NCI-H2029 treated with DMSO at 0.1 percent for 48 hours (cell line): ENCODE results near the gene ADAMTS6.

Source experiments
- DNase-seq: peaks from one replicate; lab custom pipeline; 2025; lab: John Stamatoyannopoulos, UW

ADAMTS6 gene

DNA sequence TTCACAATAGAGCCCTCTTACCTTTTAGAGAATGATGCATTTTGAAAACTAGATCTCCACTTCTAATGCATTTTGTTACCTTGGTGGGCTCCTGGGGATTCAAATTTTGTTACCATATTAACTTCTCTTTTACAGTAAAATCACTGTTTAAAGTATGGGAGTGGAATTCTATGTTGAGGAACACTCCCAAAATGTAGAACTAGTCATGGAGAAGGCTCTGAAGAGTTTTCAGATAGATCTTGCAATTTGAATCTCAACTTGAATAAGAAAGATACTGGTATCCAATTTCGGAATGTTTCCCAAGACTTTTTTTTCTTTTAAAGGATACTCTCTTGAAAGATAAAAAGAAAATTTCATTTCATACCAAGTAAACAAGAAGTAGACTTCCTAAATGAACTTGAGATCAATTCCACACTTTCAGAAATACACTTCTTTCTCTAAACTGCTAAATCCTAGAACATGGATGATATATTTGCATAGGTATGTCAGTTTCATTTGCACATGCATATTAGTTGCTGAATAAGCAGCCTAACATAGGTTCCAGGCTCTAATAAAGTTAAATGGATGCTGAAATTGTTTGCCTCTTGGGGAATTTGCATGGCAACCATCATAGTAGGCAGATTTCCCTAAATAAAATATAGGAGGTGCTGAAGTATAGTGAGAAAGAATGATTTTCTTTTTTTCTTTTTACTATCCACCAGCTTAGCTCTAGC, 205.4 kb downstream of the ADAMTS6 start:
- DNase-seq = no peak

DNA sequence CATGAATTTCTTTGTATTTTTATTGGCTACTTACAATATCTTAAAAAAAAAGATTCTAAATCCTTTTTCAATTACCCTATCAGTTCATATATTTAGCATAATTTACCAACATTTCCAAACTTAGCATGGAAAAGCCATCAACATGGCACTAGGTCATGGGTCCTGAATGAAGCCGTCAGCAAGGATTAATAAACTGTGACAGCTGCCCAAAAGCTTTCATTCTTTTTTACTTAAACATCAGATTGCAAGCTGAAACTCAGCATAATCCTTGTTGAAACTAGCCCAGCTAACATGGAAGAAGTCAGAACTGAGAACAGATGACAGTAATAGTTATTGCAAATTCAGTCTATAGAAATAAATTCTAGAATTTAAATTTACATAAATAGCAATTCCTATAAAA, 209.8 kb downstream of the ADAMTS6 start:
- DNase-seq = no peak

DNA sequence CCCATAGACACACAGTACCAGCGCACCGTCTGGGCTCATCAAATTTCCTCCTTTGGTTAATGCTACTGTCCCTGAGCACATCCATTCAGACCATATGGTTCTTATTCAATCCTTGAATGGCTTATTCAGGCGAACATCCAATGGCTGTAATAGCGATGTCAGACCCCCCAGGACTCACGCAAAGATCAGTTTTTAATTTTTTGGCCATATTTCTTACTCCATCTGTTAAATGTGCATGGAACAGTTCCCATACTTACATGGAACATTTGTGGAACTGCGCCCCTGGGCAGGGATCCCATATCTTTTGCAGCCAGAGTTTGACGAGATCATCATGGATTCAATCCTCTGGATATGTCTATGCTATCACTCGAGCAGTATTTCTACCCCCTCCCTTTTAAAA, 213.2 kb downstream of the ADAMTS6 start:
- no peak for DNase-seq

DNA sequence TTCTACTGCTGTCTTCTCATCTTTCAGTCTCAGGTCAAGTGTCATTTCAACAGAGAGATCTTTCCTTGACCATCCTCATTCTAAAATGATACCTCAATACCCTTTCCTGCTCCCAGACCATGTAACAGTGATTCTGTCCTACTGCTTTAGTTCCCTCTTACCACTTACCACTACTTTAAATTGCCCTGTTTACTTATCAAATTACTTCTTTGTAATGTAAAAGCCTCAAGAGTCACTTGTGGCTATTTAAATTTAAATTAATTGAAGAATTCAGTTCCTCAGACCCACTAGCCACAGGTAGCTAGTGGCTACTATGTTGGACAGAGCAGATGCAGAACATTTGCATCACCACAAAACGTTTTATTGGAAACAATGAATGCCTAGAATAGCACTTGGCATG, 217.3 kb downstream of the ADAMTS6 start:
- no peak for DNase-seq

DNA sequence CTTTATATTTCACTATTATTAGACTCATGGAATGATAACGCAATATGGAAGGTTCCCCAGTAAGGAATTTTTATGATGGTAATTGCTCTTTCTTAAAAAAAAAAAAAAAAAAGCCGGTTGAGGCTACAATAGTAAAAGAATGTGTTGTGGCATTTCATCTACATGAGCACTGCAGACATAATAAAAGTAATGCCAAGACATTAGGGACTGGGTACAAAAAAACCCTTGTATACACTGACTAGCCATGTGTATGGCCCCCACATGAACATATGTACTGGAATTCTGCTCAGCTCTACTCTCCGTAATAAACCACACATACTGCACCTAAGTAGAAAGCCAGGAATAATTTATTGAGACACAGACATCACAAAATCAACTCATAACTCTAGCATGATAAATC, 218.4 kb downstream of the ADAMTS6 start:
- DNase-seq = no peak

DNA sequence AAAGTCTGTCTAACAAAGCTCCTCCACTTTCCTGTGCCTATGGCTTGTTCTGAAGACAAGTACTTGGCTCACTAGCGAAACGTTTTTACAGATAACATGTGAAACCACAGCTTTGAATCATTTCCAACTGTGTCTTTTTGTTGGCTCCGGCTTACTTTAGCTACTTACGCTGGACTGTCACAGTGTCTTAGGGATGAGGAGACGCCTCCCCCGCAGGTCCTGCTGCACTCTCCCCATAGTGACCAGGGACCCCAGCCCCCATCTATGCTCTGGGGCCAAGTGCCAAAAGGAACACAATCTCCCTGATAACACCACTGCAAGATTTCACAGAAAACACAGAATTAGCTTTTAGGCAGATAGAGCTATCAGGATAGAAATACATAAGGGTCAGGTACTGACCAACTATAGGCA, 219.1 kb downstream of the ADAMTS6 start:
- no peak for DNase-seq

DNA sequence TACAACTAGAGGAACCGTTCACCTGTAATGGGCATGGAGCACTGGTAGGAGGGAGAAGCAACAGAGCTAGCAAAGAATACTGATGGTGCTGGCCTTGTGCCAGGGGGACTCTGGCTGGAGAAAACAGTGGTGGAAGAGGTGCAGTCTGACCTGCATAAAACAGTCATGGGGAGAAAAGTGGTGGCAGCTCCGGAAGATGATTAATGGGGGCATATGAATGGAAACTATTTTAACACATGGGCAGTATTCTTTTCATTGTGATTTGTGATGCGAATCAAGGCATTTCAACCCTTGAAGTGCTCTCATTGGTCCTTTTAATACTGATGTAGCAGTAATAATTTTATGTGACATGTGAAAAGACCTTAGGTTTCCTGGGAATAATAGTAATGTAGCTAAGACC, 219.6 kb downstream of the ADAMTS6 start:
- no peak for DNase-seq

DNA sequence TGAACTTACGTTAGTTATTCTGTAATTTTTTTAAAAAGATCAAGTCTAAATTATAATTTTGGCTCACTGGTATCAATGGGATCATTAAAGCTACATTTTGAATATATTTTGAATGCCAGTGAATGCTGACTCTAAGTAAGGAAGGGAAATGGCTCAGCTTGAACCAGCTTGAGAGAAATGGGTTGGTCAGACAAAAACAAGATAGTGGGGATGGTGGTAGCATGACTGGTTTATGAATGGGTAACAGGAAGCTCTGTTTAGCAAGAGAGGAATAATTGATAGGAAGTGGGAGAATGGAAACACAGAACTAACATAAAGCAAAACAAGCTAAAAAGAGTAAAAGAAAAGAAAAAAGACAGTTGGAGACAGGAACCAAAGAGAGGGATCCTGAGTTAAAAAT, 220.2 kb downstream of the ADAMTS6 start:
- DNase-seq = no peak

DNA sequence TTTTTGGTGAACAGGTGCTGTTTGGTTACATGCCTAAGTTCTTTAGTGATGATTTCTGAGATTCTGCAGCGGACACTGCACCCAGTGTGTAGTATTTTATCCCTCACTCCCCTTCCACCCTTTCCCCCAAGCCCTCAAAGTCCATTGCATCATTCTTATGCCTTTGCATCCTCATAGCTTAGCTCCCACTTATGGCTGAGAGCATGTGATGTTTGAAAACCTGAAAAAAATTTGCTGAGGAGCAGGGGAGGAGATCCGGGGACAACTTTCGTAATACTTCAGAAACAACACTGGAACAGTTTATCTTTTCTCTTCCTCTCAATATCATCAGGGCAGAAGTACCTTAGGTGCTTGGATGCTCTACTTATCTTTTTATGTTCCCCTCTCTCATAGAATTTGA, 226.4 kb downstream of the ADAMTS6 start:
- no peak for DNase-seq

DNA sequence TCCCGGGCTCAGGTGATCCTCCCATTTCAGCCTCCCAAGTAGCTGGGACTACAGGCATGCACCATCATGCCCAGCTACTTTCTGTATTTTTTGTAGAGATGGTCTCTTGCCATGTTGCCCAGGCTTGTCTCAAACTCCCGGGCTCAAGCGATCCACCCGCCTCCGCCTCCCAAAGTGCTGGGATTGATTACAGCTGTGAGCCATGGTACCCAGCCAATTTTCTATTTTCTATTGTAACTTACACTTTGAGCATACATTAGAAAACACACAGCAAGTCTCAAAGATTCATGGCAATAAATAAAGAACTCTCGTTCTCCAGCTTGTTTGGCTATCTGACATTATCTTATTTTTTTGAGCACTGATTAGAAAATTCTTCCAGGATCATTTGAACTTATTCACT, 228.7 kb downstream of the ADAMTS6 start:
- DNase-seq = no peak

DNA sequence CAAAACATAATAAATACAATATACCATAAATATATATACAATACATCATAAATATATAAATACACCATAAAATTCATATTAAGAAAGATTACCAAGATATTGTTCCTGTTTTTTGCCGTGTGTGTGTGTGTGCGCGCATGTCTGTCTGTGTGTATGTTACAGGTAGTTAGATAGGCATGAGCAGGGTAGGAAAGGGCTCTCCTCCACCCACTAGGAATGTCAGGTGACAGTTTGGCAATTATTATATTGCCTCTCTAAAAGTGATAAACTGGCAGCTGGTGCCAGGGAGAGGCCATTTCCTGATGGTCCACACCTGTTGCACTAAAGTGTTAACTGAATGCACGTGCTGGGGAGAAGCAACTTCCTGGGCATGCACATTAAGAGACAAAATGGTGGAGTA, 232.8 kb downstream of the ADAMTS6 start:
- DNase-seq = no peak

DNA sequence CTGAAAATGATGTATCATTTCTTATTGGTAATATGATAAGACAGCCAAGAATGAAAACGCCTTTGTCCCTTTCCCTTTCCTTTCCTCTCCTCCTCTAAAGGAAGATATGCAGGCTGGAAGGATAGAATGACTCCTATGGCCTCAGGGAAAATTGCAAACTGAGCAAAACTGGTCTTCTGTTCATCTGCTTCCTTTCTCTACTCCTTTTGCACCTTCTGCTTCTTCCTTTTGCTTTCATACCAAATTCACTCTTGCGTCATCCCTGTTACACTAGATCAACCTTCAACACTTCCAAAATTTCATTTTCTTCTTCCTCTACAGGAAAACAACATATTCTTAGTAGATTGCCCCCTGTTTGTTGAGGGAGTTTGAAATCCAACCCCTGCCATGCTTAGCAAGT, 234.1 kb downstream of the ADAMTS6 start:
- DNase-seq = no peak

DNA sequence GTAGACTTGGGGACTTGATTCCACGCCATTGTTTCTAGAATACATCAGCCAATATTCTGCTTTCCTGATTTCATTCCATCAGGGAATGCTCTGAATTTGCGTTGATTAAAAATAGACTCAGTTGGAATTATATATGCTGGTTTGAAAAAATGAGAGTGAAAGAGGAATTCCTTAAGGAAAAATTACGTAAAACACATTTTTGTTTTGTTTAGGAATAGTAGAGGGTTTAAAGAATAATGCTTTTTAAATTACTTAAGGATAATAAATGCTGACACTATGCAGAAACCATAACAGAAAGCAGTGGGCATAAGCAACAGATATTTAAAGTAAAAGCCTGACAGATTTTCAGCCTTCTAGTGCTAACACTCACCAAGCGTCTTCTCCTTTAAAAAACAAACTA, 235.0 kb downstream of the ADAMTS6 start:
- DNase-seq = no peak

DNA sequence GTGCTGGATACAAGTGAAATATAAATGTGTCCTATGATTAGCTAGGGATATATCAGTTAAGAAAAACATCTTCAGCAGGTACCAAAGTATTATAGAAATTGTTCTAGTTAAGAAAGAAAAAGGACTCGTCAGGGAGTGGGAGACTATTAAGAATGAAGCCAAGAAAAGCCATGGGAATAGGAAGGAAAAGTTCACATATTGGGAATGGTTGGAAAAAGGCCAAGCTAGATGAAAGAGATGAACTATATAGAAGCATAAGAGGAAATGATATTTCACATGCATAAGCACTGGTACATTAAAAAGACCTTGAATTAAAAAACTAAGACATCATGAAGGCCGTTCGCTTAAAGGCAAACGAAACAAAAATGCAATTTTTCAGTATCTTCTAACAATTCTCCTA, 237.7 kb downstream of the ADAMTS6 start:
- DNase-seq = no peak

DNA sequence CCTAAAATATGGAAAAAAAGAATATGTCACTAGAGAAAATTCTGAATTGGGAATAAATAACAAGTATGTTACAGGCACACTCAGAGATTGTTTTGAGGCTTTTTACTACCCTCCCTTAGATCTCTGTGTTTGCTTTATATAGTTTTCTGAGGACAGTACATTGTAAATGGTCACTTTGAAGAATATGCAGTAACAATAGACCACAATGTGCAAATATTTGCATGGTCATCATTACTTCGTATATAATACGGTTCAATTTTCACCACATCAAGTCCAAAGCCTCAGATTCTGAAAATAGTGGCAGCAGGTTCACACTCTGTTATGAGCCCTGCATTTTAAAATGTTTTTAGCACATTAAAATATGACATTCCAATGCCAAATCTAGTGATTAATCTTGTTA, 238.6 kb downstream of the ADAMTS6 start:
- DNase-seq = no peak

DNA sequence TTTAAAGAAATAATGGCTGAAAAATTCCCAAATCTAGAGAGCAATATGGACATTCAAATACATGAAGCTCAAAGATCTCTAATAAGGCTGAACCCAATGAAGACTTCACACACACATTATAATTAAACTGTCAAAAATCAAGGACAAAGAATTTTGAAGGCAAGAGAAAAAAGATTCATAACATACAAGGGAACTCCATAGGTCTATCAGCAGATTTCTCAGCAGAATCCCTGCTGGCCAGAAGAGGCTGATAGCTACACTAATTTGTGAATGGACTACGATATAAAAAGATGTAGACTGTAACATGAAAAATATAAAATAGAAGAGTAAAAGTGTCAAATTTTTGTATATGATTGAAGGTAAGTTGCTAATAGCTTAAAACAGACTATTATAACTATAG, 251.9 kb downstream of the ADAMTS6 start:
- no peak for DNase-seq

DNA sequence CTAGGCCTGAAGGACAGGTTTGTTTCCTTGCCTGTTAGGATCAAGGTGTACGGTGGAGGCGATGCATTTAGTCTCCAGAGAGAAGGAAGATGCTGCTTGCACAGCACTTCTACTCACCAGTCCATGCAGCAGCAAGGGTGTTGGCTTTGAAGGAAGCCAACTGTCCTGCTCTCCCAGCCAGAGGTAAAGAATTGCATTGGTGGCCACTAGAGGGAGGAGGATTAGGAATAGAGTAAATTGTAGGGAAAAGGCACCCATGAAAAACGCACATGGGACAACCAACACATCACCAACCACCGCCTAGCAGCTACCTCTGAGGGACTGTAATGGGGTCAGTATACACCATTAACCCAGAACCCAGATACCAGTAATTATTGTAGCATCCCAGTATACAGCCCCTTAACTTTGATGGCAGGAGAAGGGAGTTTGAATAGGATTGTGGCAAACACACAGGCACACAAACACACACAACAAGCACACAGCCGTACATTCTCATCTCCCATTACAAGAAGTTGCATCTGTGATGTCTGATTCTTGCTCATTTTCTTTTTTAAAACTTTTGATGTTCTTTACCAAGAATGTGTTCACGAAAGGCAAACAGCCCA, 267.7 kb downstream of the ADAMTS6 start:
- no peak for DNase-seq

DNA sequence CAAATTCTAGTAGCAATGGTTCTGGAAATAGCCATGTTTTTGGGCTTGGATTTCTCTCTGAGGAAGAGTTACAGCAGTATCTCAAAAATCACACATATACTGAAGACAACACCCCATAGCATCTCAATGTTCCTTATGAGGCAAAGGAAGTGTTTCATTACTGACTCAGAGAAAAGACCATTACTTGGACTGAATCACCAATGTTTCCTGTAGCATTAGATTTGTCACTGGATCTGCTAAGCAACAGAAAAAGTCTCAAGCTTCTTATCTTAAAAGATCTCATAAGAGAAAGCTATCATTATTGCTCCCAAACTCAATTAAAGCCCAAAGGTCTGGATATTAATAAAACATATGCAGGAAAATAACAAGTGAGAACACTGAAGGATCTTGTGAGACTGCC, 272.4 kb downstream of the ADAMTS6 start:
- no peak for DNase-seq

DNA sequence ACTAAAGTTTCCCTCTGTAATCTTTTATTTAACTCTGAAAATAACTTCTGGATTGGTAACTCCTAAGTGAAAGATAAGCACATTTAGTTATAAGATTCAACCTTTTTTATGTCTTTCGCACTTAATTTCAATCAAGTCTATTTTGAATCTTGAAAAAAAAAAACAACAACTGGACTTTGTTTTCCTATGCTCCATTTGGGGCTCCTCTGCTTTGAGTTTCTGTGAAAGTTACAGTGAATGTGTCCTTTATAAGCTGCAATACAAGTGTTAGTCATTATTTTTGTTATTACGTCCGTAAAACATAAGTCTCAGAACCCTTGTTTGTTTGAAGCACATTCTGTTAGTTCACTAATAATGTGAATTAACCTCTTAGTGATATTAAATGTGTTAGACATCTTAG, 276.8 kb downstream of the ADAMTS6 start:
- no peak for DNase-seq

DNA sequence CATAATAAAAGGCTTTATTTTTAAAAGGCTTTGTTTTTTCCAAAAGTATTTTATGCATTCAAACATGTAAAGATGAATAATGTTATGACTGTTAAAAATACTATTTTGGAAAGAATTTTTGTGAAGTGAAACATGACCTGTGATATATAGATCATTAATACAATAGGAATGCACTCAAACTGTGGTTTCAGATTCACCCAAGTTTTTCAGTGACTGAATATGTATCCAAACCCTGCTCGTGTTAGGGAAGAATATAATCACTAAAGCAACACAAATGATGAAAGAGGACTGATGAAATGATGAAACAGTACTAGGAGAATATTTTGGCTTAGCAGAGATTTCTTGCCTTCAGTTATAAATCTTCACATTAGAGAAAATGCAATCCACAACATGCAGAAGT, 278.0 kb downstream of the ADAMTS6 start:
- no peak for DNase-seq

DNA sequence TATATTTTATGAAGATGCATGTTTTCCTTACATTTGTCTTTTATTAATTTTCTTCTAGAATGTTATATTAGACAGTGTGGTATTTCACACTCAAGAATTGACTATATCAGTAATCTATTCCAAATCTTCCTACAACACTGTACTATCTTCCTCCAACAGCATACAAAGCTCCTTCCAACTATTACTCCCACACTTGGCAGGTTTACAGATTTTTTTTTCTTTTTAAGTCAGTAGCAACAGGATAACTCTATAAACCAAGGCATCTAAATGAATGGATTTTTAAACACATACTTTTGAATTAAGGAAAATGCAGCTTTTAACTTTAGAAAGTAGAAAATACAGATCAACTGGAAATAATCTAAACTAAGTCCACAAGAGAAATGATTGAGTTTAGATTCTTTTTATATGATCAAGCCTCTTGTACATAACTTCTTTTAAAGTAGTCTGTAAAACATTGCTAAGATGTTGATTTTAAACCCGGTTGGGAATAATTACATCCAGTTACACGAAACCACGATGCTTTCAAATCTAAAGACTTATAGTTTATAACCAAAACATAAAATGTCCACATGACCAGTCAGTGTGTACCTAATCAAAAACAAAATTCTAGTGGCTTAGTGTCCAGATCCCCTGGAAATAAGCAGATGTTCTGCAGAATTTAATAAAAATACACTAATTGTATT, 281.6 kb downstream of the ADAMTS6 start:
- DNase-seq = no peak

DNA sequence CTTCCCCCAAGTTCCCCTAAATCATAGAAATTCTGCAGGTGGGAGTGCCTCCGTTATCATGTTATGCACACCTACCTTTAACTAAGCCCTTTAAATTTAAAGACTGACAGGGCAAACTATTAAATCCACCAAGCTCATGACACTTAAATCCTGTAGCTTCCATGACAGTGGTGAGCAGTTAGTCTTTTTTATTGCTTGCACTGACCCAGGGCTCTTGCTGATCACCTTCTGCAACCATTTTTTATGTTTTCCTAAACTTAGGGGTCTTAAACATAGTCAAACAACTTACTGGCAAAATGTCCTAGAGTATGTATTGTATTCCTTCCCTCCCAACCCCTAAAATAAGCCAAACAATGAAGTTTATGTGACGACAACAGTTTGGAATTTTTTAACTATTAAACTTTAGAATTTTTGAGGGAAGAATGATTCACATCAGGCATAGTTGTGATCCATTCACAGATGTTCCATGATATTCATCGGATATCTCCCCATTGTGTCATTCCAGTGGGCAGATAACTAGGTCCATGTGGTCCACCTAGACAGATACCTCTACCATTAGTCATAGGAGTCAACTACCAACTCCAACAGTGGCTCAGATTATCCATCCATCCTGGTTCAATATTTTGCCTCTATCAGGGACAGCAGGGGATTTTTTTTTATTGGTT, 283.1 kb downstream of the ADAMTS6 start:
- no peak for DNase-seq
